ENCODE results near the gene SMU1.
A peak's percentile ranks its signal among the peaks of the same experiment; 100 is the strongest.

The SMU1 gene

GRCh38 chr9:33081128-33081851 lies 4.8 kb upstream of the SMU1 start:
- peak; percentile 74 for DNase-seq (ENCODE audit: low read depth)
- TF ChIP-seq CTCF (IDR thresholded peaks at IDR 0.05; ENCODE audit: low read depth, low read length, missing control alignments), result peak; percentile 60
- no peak overlapping the region for H3K4me3 ChIP-seq (ENCODE audit: low read depth, low read length)

GRCh38 chr9:33080534-33080933 lies 4.1 kb upstream of the SMU1 start:
- no peak for TF ChIP-seq CTCF (IDR thresholded peaks at IDR 0.05; ENCODE audit: low read depth, low read length, missing control alignments)
- no peak overlapping the region for H3K4me3 ChIP-seq (ENCODE audit: low read depth, low read length)
- DNase-seq (ENCODE audit: low read depth), result no peak

GRCh38 chr9:33068991-33069390 lies 7.5 kb downstream of the SMU1 start:
- H3K4me3 ChIP-seq (ENCODE audit: low read depth, low read length), result no peak overlapping the region
- TF ChIP-seq CTCF (IDR thresholded peaks at IDR 0.05; ENCODE audit: low read depth, low read length, missing control alignments), result no peak
- no peak for DNase-seq (ENCODE audit: low read depth)

DNA sequence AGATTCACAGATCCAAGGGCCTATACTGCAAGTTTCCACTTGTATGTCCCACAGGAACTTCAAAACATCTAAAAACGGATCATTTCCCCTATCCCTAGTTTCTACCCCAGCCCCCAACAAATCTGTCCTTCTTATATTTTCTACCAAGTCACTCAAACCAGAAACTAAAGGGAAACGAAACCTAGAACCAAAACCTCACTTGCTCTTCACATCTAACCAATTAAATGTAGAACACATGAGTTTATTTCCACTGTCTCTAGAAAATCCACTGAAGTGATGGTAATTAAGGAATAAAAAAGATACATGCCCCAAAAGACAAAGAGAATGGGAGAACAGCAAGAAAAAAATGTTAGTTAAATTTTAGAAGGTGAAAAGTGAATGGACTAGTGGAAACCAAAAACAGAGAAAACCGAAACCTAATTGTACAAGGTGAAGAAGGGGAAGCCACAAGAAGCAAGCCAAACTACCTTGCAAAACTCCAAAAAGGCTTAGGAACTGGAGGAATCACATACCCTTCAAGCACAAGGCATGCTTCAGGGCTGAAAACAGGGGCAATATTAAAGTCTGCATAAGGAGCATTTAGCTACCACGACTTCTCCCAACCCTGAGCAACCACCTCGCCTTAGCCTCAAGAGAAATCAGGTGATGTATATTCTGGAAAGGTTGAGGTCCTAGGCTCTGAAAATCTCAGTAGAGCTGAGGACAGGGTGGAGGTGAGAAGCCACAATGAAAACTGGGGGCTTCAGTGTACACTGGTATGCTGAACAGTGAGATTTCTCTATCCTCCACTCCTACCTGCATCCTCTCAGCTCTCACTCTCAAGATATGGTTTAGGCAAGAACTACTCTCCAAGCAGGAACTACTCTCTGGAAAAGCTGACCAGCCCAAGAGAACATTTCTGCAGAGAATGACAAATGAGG lies 11.1 kb downstream of the SMU1 start:
- peak; percentile 53 for DNase-seq (ENCODE audit: low read depth)
- no peak for TF ChIP-seq CTCF (IDR thresholded peaks at IDR 0.05; ENCODE audit: low read depth, low read length, missing control alignments)
- H3K4me3 ChIP-seq (ENCODE audit: low read depth, low read length), result no peak overlapping the region; the same call in 1 of the 2 replicates

GRCh38 chr9:33051144-33051543 lies 25.3 kb downstream of the SMU1 start:
- no peak overlapping the region for H3K4me3 ChIP-seq (ENCODE audit: low read depth, low read length)
- no peak for TF ChIP-seq CTCF (IDR thresholded peaks at IDR 0.05; ENCODE audit: low read depth, low read length, missing control alignments)
- no peak for DNase-seq (ENCODE audit: low read depth)

- no peak for DNase-seq (ENCODE audit: low read depth)
- no peak for TF ChIP-seq CTCF (IDR thresholded peaks at IDR 0.05; ENCODE audit: low read depth, low read length, missing control alignments)
- H3K4me3 ChIP-seq (ENCODE audit: low read depth, low read length), result no peak overlapping the region
Observed at GRCh38 chr9:33049680-33050361, 26.7 kb downstream of the SMU1 start.

All from GM12864 (cell line).